ENCODE results near the gene CD7. TPM values are rescaled to one million over a fixed set of nuclear protein-coding genes. Genes with fewer than 3 reads are reported as not detected.

Gene CD7
- total RNA-seq, 2 donors from 2014 or later: 0.55 to 0.80 TPM

- Mint-ChIP-seq H3K9me3 (no peaks in the 10 kb centered on the region), H3K27me3 (ENCODE audit: insufficient read depth) (peaks cover 12% of the 10 kb centered on the region), H3K27ac (no peak overlapping the region), H3K4me3 (no peak overlapping the region), H3K4me1 (no peaks in the 10 kb centered on the region), H3K36me3 (ENCODE audit: low read depth) (no peaks in the 10 kb centered on the region)
- Histone ChIP-seq H3K4me1 (ENCODE audit: control insufficient read depth, insufficient read depth, low read length) (no peaks in the 10 kb centered on the region), H3K4me3 (ENCODE audit: low read length) (no peak overlapping the region), H3K27ac (ENCODE audit: low read depth, low read length) (no peak overlapping the region), H3K36me3 (ENCODE audit: control insufficient read depth, insufficient read depth, low read length) (no peaks in the 10 kb centered on the region), H3K9ac (ENCODE audit: extremely low read depth, low read length, poor library complexity, severe bottlenecking) (no peak overlapping the region), H3K27me3 (ENCODE audit: control insufficient read depth, insufficient read depth, low read length, poor library complexity, severe bottlenecking) (no peaks in the 10 kb centered on the region), H3K9me3 (ENCODE audit: control insufficient read depth, low read length) (no peaks in the 10 kb centered on the region)
- TF ChIP-seq CTCF (conservative IDR thresholded peaks at IDR 0.05): no peak
- no peak for DNase-seq
- 88 to 100% methylated on average over 5 to 12 of the region's 12 CpGs for WGBS, 2 experiments (ENCODE audit: insufficient coverage in 1 of 2, insufficient read length in 1 of 2)
Observed at GRCh38 chr17:82301300-82301915, 16.0 kb downstream of the CD7 start.

DNA sequence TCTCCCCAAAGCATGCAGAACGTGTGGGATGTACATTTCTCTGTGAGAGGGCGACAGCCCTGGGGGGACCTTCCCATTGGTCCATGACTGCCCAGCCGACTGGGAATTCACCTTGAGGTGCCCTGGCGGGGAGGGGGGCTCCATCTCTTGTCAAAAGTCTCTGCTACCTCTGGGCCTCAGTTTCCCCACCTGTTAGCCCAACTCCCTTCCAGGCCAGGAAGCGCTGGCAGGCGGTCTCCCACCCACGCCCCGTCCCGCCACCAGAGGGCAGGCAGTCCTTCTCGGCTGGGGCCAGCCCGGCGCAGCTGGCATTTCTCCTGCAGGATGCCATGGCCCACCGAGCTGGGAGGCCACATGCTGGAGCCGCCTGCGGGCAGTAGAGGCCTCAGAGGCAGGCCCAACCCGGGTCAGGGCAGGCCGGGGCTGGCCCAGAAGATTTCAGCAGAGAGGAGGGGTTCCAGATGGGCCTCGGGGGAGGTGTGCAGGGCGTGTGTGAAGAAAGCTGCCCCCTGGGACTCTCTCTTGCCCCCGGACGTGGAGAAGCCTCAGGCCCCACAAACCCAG is 16.6 kb downstream of the CD7 start:
- H3K4me1 ChIP-seq (ENCODE audit: control insufficient read depth, insufficient read depth, low read length): no peaks in the 10 kb centered on the region
- H3K4me3 ChIP-seq (ENCODE audit: low read length): no peak overlapping the region
- WGBS, 2 experiments (ENCODE audit: insufficient coverage in 1 of 2, insufficient read length in 1 of 2): 69 to 73% methylated on average over 14 to 21 of the region's 21 CpGs
- peak; percentile 93 for DNase-seq
- no peak overlapping the region for H3K27ac Mint-ChIP-seq
- no peaks in the 10 kb centered on the region for H3K36me3 Mint-ChIP-seq (ENCODE audit: low read depth)
- H3K9ac ChIP-seq (ENCODE audit: extremely low read depth, low read length, poor library complexity, severe bottlenecking): no peak overlapping the region
- H3K27me3 Mint-ChIP-seq (ENCODE audit: insufficient read depth): peaks cover 13% of the 10 kb centered on the region
- no peaks in the 10 kb centered on the region for H3K36me3 ChIP-seq (ENCODE audit: control insufficient read depth, insufficient read depth, low read length)
- no peaks in the 10 kb centered on the region for H3K9me3 Mint-ChIP-seq
- no peaks in the 10 kb centered on the region for H3K4me1 Mint-ChIP-seq
- no peaks in the 10 kb centered on the region for H3K9me3 ChIP-seq (ENCODE audit: control insufficient read depth, low read length)
- no peaks in the 10 kb centered on the region for H3K27me3 ChIP-seq (ENCODE audit: control insufficient read depth, insufficient read depth, low read length, poor library complexity, severe bottlenecking)
- no peak overlapping the region for H3K27ac ChIP-seq (ENCODE audit: low read depth, low read length)
- no peak overlapping the region for H3K4me3 Mint-ChIP-seq
- TF ChIP-seq CTCF (conservative IDR thresholded peaks at IDR 0.05): peak; percentile 88

DNA sequence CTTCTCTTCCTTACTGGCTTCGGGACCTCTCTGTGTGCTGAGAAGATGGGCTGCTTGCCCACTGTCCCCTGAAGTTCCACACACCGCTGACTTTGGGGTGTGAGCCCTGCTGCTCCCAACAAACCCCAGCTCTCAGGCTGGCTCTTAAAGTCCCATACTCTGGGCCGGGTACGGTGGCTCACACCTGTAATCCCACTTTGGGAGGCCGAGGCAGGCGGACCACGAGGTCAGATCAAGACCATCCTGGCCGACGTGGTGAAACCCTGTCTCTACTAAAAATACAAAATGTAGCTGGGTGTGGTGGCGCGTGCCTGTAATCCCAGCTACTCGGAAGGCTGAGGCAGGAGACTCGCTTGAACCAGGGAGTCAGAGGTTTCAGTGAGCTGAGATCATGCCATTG is 17.2 kb downstream of the CD7 start:
- peaks cover 3% of the 10 kb centered on the region for H3K4me1 Mint-ChIP-seq
- H3K36me3 ChIP-seq (ENCODE audit: control insufficient read depth, insufficient read depth, low read length): no peaks in the 10 kb centered on the region
- 94 to 95% methylated on average over 13 of the region's 13 CpGs for WGBS, 2 experiments (ENCODE audit: insufficient coverage in 1 of 2, insufficient read length in 1 of 2)

More for the DNA sequence above, 17.2 kb downstream of the CD7 start:
- Histone ChIP-seq H3K9me3 (ENCODE audit: control insufficient read depth, low read length) (no peaks in the 10 kb centered on the region), H3K4me1 (ENCODE audit: control insufficient read depth, insufficient read depth, low read length) (no peaks in the 10 kb centered on the region), H3K4me3 (ENCODE audit: low read length) (no peak overlapping the region), H3K27ac (ENCODE audit: low read depth, low read length) (no peak overlapping the region), H3K27me3 (ENCODE audit: control insufficient read depth, insufficient read depth, low read length, poor library complexity, severe bottlenecking) (no peaks in the 10 kb centered on the region), H3K9ac (ENCODE audit: extremely low read depth, low read length, poor library complexity, severe bottlenecking) (no peak overlapping the region)
- TF ChIP-seq CTCF (conservative IDR thresholded peaks at IDR 0.05): no peak
- H3K4me3 Mint-ChIP-seq: no peak overlapping the region
- no peaks in the 10 kb centered on the region for H3K36me3 Mint-ChIP-seq (ENCODE audit: low read depth)
- no peak overlapping the region for H3K27ac Mint-ChIP-seq
- peaks cover 17% of the 10 kb centered on the region for H3K27me3 Mint-ChIP-seq (ENCODE audit: insufficient read depth)
- no peaks in the 10 kb centered on the region for H3K9me3 Mint-ChIP-seq
- no peak for DNase-seq
